ENCODE results near the gene SRBD1. TPM values are rescaled to one million over a fixed set of nuclear protein-coding genes. Genes with fewer than 3 reads are reported as not detected.

SRBD1 gene
- total and polyA plus RNA-seq, 2 of the 8 experiments (the other 6 are each of a cell fraction or from before 2014, with no cell fraction given), result 4.6 to 20.0 TPM

DNA sequence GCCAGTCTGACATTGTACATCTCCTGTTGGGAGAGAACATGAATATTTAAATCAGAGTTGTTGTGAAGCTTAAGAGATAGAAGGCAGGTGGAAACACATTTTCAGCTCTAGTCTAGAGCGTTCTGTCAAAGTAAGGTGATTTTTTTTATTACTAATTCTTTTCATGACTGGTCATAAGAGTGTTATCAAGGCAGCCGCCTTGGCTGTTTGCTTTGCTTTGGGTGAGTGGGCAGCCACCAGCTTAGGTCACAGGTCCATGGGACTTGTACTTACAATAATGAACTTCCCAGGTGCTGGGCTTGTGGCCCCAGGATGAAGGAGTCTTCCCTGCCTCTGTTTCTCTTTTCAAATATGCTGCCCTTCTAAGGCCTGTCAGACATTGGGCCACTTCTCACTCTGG is 256.3 kb downstream of the SRBD1 start:
- CTCF ChIA-PET (ENCODE audit: partially characterized antibody), result interaction anchor here (0.6 kb wide), 1 partner anchor 138 kb away, joined by 3 read pairs; no protein-coding TSS in a partner anchor
- WGBS, 2 experiments (ENCODE audit: extremely low coverage in 1 of 2, insufficient coverage in 1 of 2, insufficient read length in 1 of 2, insufficient replicate concordance in 2 of 2, low coverage in 1 of 2, low lambda C conversion rate in 2 of 2, missing lambda C conversion rate in 1 of 2), result 89% methylated on average over 2 of the region's 2 CpGs; no CpG with 5 or more reads in 1 of the 2 experiments
- DNase-seq (ENCODE audit: low read depth in 1 of 2, low spot score in 2 of 2), result no peak

More for the DNA sequence above, 256.3 kb downstream of the SRBD1 start:
- no peak for FAIRE-seq
- H2BK5ac ChIP-seq (ENCODE audit: low read depth, low read length), result no peak overlapping the region
- no peak overlapping the region for H3K23ac ChIP-seq (ENCODE audit: insufficient read length)
- H3K4me1 ChIP-seq (replicated peaks in 1 of 4; ENCODE audit: control insufficient read depth in 3 of 4, insufficient read depth in 4 of 4, low read length in 3 of 4), result no peaks in the 10 kb centered on the region
- no peaks in the 10 kb centered on the region for H3K79me2 ChIP-seq (ENCODE audit: control insufficient read depth in 1 of 2, insufficient read depth in 2 of 2, low read length in 2 of 2)
- H4K5ac ChIP-seq (ENCODE audit: insufficient read length, low read depth, low read length), result no peak overlapping the region
- H4K91ac ChIP-seq (replicated peaks; ENCODE audit: insufficient read length, low read length), result no peak overlapping the region
- H3K18ac ChIP-seq (ENCODE audit: extremely low read depth, low read length), result no peak overlapping the region
- H3K4me2 ChIP-seq (ENCODE audit: insufficient read depth in 1 of 2, low read depth in 2 of 2, low read length in 2 of 2), result no peak overlapping the region
- no peaks in the 10 kb centered on the region for H3K79me1 ChIP-seq (ENCODE audit: low read depth, low read length)
- no peaks in the 10 kb centered on the region for H3K23me2 ChIP-seq (ENCODE audit: low read depth, low read length)
- H4K20me1 ChIP-seq (replicated peaks in 1 of 2; ENCODE audit: control insufficient read depth in 1 of 2, insufficient read depth in 2 of 2, low read length in 2 of 2), result no peaks in the 10 kb centered on the region
- H3K9ac ChIP-seq (replicated peaks in 1 of 4; ENCODE audit: extremely low read depth in 1 of 4, low read depth in 3 of 4, low read length in 3 of 4), result no peak overlapping the region
- no peaks in the 10 kb centered on the region for H3K9me3 ChIP-seq (ENCODE audit: insufficient read depth in 2 of 2, low read depth in 1 of 2, low read length in 1 of 2)
- no peak overlapping the region for H2BK12ac ChIP-seq (ENCODE audit: low read depth, low read length)
- no peak overlapping the region; the same call in 1 of the 2 replicates for H2BK15ac ChIP-seq (ENCODE audit: low read length)
- H2BK20ac ChIP-seq (ENCODE audit: low read length), result no peak overlapping the region
- no peaks in the 10 kb centered on the region for H3K36me3 ChIP-seq (ENCODE audit: control insufficient read depth in 2 of 4, insufficient read depth in 4 of 4, low read length in 3 of 4)
- POLR2A ChIA-PET (ENCODE audit: partially characterized antibody), result no interaction called here
- no peak overlapping the region for H4K8ac ChIP-seq (ENCODE audit: extremely low read depth, insufficient read depth, low read length)
- H2AK5ac ChIP-seq (ENCODE audit: low read depth, low read length), result no peak overlapping the region
- H2AFZ ChIP-seq (ENCODE audit: low read length), result no peak overlapping the region
- no peak overlapping the region for H3K4me3 ChIP-seq (ENCODE audit: extremely low read depth in 1 of 4, insufficient read depth in 2 of 4, low read depth in 3 of 4, low read length in 4 of 4)
- H3K27me3 ChIP-seq (replicated peaks in 1 of 4; ENCODE audit: control insufficient read depth in 3 of 4, extremely low read depth in 1 of 4, insufficient read depth in 3 of 4, low read length in 3 of 4), result no peaks in the 10 kb centered on the region
- no peak overlapping the region for H3K27ac ChIP-seq (ENCODE audit: low read depth, low read length)
- no peak overlapping the region for H3K4ac ChIP-seq (replicated peaks; ENCODE audit: insufficient read length, low read depth, low read length)
- no peak overlapping the region for H3K56ac ChIP-seq (replicated peaks; ENCODE audit: insufficient read length, low read depth, low read length)
- no peak overlapping the region for H2BK120ac ChIP-seq (replicated peaks; ENCODE audit: low read depth, low read length)
- TF ChIP-seq SUZ12 (IDR thresholded peaks at IDR 0.05; ENCODE audit: low read length), result no peak
- no peak for TF ChIP-seq CREB1 (IDR thresholded peaks at IDR 0.05)
- no peak for TF ChIP-seq MAFK (IDR thresholded peaks at IDR 0.05; ENCODE audit: low read depth, low read length)
- no peak for TF ChIP-seq RBBP5 (IDR thresholded peaks at IDR 0.05; ENCODE audit: borderline replicate concordance, low read depth, low read length)
- no peak for TF ChIP-seq EGR1 (IDR thresholded peaks at IDR 0.05; ENCODE audit: borderline replicate concordance, low read depth, low read length)
- TF ChIP-seq RNF2 (IDR thresholded peaks at IDR 0.05; ENCODE audit: borderline replicate concordance, low read depth, low read length, missing control alignments, poor library complexity, severe bottlenecking), result no peak
- no peak overlapping the region for H3K14ac ChIP-seq (ENCODE audit: insufficient read length)

Data from H1 (cell line).